ENCODE measurements around the gene SDK1. TPM values are rescaled to one million over a fixed set of nuclear protein-coding genes. Genes with fewer than 3 reads are reported as not detected.

The SDK1 gene
- total RNA-seq, 4 donors from 2014 or later, result 7.5 to 35.0 (median 10.2) TPM

DNA sequence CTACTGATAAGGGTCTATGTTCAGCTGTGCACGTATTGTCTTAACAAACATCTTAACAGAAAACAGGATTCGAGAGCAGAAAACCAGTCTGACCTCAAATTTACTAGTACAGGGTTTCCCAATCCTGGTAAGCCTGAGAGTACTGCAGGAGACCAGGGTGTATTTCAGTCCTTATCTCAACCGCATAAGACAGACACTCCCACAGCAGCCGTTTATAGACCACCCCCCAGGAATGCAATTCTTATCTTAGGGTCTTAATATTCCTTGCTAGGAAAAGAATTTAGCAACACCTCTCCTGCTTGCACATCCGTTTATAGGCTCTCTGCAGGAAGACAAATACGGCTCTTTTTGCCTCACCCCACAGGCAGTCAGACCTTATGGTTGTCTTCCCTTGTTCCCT lies 277.3 kb downstream of the SDK1 start:
- TF ChIP-seq, protein P1, sequence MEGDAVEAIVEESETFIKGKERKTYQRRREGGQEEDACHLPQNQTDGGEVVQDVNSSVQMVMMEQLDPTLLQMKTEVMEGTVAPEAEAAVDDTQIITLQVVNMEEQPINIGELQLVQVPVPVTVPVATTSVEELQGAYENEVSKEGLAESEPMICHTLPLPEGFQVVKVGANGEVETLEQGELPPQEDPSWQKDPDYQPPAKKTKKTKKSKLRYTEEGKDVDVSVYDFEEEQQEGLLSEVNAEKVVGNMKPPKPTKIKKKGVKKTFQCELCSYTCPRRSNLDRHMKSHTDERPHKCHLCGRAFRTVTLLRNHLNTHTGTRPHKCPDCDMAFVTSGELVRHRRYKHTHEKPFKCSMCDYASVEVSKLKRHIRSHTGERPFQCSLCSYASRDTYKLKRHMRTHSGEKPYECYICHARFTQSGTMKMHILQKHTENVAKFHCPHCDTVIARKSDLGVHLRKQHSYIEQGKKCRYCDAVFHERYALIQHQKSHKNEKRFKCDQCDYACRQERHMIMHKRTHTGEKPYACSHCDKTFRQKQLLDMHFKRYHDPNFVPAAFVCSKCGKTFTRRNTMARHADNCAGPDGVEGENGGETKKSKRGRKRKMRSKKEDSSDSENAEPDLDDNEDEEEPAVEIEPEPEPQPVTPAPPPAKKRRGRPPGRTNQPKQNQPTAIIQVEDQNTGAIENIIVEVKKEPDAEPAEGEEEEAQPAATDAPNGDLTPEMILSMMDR (IDR thresholded peaks at IDR 0.05; ENCODE audit: low read depth), result no peak

DNA sequence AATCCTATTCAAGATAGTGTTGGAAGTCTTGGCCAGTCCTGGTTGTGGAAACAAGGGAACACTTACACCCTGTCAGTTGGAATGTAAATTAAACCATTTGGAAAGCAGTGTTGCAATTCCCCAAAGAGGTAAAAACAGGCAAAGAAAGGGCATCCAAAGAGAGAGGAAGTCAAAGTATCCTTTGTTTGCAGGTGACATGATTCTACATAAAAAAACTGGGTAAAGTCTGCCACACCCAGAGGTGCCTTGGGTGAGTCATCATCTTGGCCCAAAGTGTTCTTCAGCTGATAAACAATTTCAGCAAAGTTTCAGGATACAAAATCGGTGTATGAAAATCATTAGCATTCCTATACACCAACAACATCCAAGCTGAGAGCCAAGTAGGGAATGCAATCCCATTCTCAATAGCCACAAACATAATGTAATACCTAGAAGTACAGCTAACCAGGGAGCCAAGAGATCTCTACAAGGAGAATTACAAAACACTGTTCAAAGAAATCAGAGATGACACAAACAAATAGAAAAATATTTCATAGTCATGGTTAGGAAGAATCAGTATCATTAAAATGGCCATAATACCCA lies 278.7 kb downstream of the SDK1 start:
- TF ChIP-seq, protein P1 (IDR thresholded peaks at IDR 0.05; ENCODE audit: low read depth), result no peak

DNA sequence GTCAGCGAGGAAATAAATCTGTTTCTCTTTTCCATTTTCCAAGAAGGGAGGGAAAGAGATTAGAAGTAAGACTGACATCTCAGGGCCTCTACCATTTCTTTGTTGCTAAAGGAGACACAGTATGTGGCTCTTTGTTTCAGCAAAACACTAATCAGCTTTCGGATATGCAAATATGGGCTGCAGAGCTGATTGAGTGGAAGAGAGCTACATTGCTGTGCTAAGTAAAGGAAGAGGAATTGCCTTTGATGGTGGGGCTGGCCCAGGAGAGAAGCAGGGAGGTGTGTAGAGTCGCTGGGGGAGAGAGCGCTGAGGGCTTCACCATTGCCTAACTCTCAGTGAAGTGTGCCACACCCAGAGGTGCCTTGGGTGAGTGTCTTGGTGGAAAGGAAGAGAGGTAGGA lies 284.8 kb downstream of the SDK1 start:
- TF ChIP-seq, protein P1 (IDR thresholded peaks at IDR 0.05; ENCODE audit: low read depth), result no peak

DNA sequence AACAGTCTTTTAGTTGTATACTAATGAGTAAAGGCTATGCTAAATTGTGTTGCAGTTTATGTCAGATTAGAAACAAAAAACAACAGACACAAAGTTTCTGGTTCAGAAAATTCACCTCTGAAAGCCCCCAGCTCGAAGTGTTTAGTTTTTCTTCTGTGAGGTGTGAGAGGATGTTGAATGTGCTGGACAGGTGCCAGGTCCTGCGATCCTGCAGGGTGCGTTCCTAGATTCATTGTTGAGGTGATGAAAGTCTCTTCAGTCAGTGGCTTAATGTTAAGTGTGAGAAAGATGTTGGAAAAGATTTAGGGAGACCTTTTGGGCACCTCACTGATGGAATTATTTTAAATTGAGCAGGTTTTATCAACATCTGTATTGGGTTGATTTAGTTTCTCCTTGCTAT lies 287.3 kb downstream of the SDK1 start:
- TF ChIP-seq, protein P1 (IDR thresholded peaks at IDR 0.05; ENCODE audit: low read depth), result no peak

DNA sequence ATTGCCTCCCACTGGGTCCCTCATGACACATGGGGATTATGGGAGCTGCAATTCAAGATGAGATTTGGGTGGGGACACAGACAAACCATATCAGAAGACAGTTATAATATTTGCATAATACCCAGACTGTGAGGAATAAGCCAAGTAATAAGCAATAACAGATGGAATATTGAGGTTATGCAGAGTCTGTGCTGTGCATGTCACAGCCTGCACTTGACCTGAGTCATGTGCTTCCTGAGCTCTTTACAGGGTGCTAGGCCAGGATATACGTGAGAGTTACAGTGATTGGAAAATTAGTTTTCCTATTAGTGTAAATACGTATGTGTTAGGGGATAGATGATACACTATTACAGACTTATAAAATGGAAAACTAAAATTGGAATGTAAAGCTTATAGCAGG lies 288.7 kb downstream of the SDK1 start:
- TF ChIP-seq, protein P1 (IDR thresholded peaks at IDR 0.05; ENCODE audit: low read depth), result no peak

DNA sequence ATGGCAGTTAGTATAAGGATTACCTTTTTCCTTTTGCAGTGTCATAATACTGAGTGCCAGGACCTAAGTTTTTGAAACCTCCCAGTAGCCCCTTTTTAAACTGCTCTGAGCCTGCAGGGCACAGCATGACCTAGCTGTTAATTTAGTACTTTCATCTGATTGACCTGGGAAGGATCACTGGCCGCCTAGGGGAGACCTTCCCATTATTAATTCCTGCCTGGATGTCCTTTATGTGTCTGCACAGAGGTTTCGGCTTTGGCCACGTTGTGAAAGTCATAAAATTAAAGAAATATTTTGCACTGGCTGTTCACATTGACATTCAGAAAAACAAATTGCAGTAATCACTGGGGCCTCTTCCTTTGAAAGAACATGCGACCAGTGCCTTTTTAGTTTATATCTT lies 290.2 kb downstream of the SDK1 start:
- TF ChIP-seq, protein P1 (IDR thresholded peaks at IDR 0.05; ENCODE audit: low read depth), result no peak

DNA sequence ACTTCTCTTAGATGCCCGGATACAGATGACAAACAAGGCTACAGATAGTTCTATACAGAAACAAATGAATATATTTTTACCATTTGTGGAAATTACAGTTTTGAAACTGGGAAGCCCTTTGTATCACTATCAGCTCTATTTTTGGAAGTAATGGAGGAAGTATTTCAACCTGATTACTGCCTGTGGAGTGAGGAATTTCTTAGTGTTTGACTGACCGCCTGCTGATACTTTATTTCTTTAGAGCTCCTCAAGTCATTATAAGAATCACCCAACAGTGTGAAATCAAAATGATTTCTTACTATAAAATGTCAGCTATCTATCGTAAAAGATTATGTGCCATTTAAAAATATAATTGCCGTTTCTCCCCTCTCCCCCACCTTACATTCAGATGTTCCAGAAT lies 290.9 kb downstream of the SDK1 start:
- TF ChIP-seq, protein P1 (IDR thresholded peaks at IDR 0.05; ENCODE audit: low read depth), result no peak
